ENCODE results near the gene SEM1. TPM values are rescaled to one million over a fixed set of nuclear protein-coding genes. Genes with fewer than 3 reads are reported as not detected.
"Not testable (repeated sequence)": the region's sequence is repeated elsewhere in the genome, so short reads cannot be mapped to it uniquely, and the experiment has no call there.

The SEM1 gene
- total and polyA plus RNA-seq, 2 donors (not counting 3 experiments of a cell fraction or from before 2014, with no cell fraction given): 16.7 to 81.6 TPM

GRCh38 chr7:96727534-96728088, 18.0 kb upstream of the SEM1 start:
- dilution Hi-C loops (cut with MboI; ENCODE audit: extremely low pct_ligation_motif_present, low sequenced_read_pairs) (no loop called here), intact Hi-C loops (cut with micrococcal nuclease) (no loop called here)
- no peak for DNase-seq (ENCODE audit: low read depth, low spot score)
- Histone ChIP-seq H3K27ac (ENCODE audit: insufficient read depth, low read depth, low read length) (no peak overlapping the region), H3K9ac (replicated peaks; ENCODE audit: extremely low read depth, insufficient read depth, low read length) (no peak overlapping the region), H4K20me1 (replicated peaks; ENCODE audit: control insufficient read depth, extremely low read depth, insufficient read depth, low read length) (no peaks in the 10 kb centered on the region), H3K9me1 (replicated peaks; ENCODE audit: control insufficient read depth, extremely low read depth, insufficient read depth, low read length) (no peaks in the 10 kb centered on the region), H2AFZ (ENCODE audit: low read depth, low read length) (no peak overlapping the region), H3K36me3 (ENCODE audit: control insufficient read depth in 2 of 2, extremely low read depth in 1 of 2, insufficient read depth in 2 of 2, low read length in 2 of 2) (no peaks in the 10 kb centered on the region), H3K4me3 (replicated peaks in 1 of 3; ENCODE audit: insufficient read depth in 1 of 3, low read depth in 1 of 3, low read length in 3 of 3) (no peak overlapping the region), H3K27me3 (ENCODE audit: control insufficient read depth in 2 of 2, insufficient read depth in 2 of 2, low read length in 2 of 2) (peaks cover 3 to 5% of the 10 kb centered on the region in 2 experiments), H3K4me2 (ENCODE audit: insufficient read depth, low read length) (no peak overlapping the region), H3K79me2 (ENCODE audit: control insufficient read depth, insufficient read depth, low read length) (no peaks in the 10 kb centered on the region), H3K9me3 (replicated peaks; ENCODE audit: control insufficient read depth, insufficient read depth, low read length) (no peaks in the 10 kb centered on the region), H3K4me1 (ENCODE audit: control insufficient read depth, extremely low read depth, insufficient read depth, low read length) (no peaks in the 10 kb centered on the region)
- ChIA-PET CTCF (no interaction called here), POLR2A (no interaction called here)
- no peak for FAIRE-seq
- BruUV-seq (replicated peaks): no TSS peak
- no peak for TF ChIP-seq FOS (IDR thresholded peaks at IDR 0.05; ENCODE audit: borderline replicate concordance, insufficient read depth, low read length)

- H3K27me3 ChIP-seq (ENCODE audit: control insufficient read depth in 2 of 2, insufficient read depth in 2 of 2, low read length in 2 of 2): peaks cover 7 to 14% of the 10 kb centered on the region in 2 experiments
- DNase-seq (ENCODE audit: low read depth, low spot score) (no peak), FAIRE-seq (no peak)
- no TSS peak for BruUV-seq (replicated peaks)
- POLR2A ChIA-PET: no interaction called here
- TF ChIP-seq GATA2 (IDR thresholded peaks at IDR 0.05; ENCODE audit: insufficient read depth, insufficient read length, low read depth, low read length) (no peak), POLR2AphosphoS5 (IDR thresholded peaks at IDR 0.05; ENCODE audit: insufficient read depth, low read depth, low read length) (no peak), MAX (IDR thresholded peaks at IDR 0.05; ENCODE audit: insufficient read depth, insufficient read length) (no peak), JUN (IDR thresholded peaks at IDR 0.05; ENCODE audit: borderline replicate concordance, insufficient read depth, insufficient read length, low read depth) (no peak)
- no peak overlapping the region for H3K9ac ChIP-seq (replicated peaks; ENCODE audit: extremely low read depth, insufficient read depth, low read length)
- H3K36me3 ChIP-seq (ENCODE audit: control insufficient read depth in 2 of 2, extremely low read depth in 1 of 2, insufficient read depth in 2 of 2, low read length in 2 of 2): no peaks in the 10 kb centered on the region
- H3K27ac ChIP-seq (ENCODE audit: insufficient read depth, low read depth, low read length): no peak overlapping the region
- no peaks in the 10 kb centered on the region for H4K20me1 ChIP-seq (replicated peaks; ENCODE audit: control insufficient read depth, extremely low read depth, insufficient read depth, low read length)
- H3K9me3 ChIP-seq (replicated peaks; ENCODE audit: control insufficient read depth, insufficient read depth, low read length): no peaks in the 10 kb centered on the region
- H3K4me3 ChIP-seq (replicated peaks in 1 of 3; ENCODE audit: insufficient read depth in 1 of 3, low read depth in 1 of 3, low read length in 3 of 3): no peak overlapping the region
- intact Hi-C loops (cut with micrococcal nuclease) (no loop called here), dilution Hi-C loops (cut with MboI; ENCODE audit: extremely low pct_ligation_motif_present, low sequenced_read_pairs) (no loop called here)
- no peaks in the 10 kb centered on the region for H3K79me2 ChIP-seq (ENCODE audit: control insufficient read depth, insufficient read depth, low read length)
- H3K9me1 ChIP-seq (replicated peaks; ENCODE audit: control insufficient read depth, extremely low read depth, insufficient read depth, low read length): no peaks in the 10 kb centered on the region
- H2AFZ ChIP-seq (ENCODE audit: low read depth, low read length): no peak overlapping the region
- no peak overlapping the region for H3K4me2 ChIP-seq (ENCODE audit: insufficient read depth, low read length)
- no peaks in the 10 kb centered on the region for H3K4me1 ChIP-seq (ENCODE audit: control insufficient read depth, extremely low read depth, insufficient read depth, low read length)
- CTCF ChIA-PET: no interaction called here
These were observed 14.0 kb upstream of the SEM1 start for GRCh38 chr7:96723622-96724021.

- H2AFZ ChIP-seq (ENCODE audit: low read depth, low read length); H3K4me1 ChIP-seq (ENCODE audit: control insufficient read depth, extremely low read depth, insufficient read depth, low read length); H4K20me1 ChIP-seq (replicated peaks; ENCODE audit: control insufficient read depth, extremely low read depth, insufficient read depth, low read length); H3K9me3 ChIP-seq (replicated peaks; ENCODE audit: control insufficient read depth, insufficient read depth, low read length); H3K36me3 ChIP-seq (ENCODE audit: control insufficient read depth in 2 of 2, extremely low read depth in 1 of 2, insufficient read depth in 2 of 2, low read length in 2 of 2); H3K9ac ChIP-seq (replicated peaks; ENCODE audit: extremely low read depth, insufficient read depth, low read length); H3K9me1 ChIP-seq (replicated peaks; ENCODE audit: control insufficient read depth, extremely low read depth, insufficient read depth, low read length); BruUV-seq (replicated peaks); H3K4me2 ChIP-seq (ENCODE audit: insufficient read depth, low read length); DNase-seq (ENCODE audit: low read depth, low spot score); POLR2A ChIA-PET; dilution Hi-C loops (cut with MboI; ENCODE audit: extremely low pct_ligation_motif_present, low sequenced_read_pairs); FAIRE-seq; H3K4me3 ChIP-seq (replicated peaks in 1 of 3; ENCODE audit: insufficient read depth in 1 of 3, low read depth in 1 of 3, low read length in 3 of 3); H3K79me2 ChIP-seq (ENCODE audit: control insufficient read depth, insufficient read depth, low read length); intact Hi-C loops (cut with micrococcal nuclease); CTCF ChIA-PET; H3K27ac ChIP-seq (ENCODE audit: insufficient read depth, low read depth, low read length): not testable (repeated sequence)
- H3K27me3 ChIP-seq (ENCODE audit: control insufficient read depth in 2 of 2, insufficient read depth in 2 of 2, low read length in 2 of 2): peaks cover 6 to 14% of the 10 kb centered on the region in 2 experiments
These were observed 13.3 kb upstream of the SEM1 start for GRCh38 chr7:96722928-96723327.
